ENCODE measurements around the gene NUP88.

DNA sequence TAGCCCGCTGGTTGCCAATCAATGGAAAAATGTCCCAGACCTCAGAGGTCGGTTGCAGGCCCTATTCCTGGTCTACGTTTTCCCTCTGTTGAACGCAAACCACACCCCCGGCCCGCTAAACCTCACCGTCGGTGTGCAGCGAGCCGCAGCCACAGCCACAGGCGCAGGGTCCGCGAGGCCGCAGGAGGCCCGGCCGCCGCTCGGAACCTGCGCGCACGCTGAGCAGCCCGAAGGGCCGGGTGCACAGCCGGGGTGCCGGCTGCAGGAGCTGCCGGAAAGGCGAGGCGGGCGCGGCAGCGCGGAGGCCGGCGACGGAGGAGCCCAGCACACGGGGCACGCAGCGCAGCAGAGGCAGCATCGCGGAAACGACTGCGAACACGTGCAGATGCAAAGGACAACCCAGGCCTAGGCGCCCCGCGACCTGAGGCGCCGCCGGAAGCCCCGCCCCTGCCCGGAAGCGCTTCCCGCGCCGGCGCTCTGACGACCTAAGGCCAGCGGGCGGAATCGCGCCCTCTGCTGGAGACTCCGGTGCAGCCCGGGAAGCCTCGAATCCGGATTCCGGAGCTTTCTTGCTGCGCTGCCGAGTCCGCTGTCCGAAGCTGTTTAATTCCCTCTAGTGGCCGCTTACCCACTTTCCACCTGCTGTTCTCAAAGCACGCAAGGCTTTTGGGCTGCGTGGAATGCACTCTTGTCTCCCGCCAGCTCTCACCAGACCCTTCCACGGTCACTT lies 19.4 kb upstream of the NUP88 start, which contains the start of gene C1QBP:
- peak in 5 of 7 experiments; percentile 96 to 99 (median 99) for TF ChIP-seq CTCF (IDR thresholded peaks at IDR 0.05)
- no peak for TF ChIP-seq POLR2A (IDR thresholded peaks at IDR 0.05)
- peak; percentile 64 to 92 (median 68) for TF ChIP-seq POLR2AphosphoS5 (IDR thresholded peaks at IDR 0.05)
